Measurements from ENCODE around the gene CPNE5.

- TF ChIP-seq, protein P1, sequence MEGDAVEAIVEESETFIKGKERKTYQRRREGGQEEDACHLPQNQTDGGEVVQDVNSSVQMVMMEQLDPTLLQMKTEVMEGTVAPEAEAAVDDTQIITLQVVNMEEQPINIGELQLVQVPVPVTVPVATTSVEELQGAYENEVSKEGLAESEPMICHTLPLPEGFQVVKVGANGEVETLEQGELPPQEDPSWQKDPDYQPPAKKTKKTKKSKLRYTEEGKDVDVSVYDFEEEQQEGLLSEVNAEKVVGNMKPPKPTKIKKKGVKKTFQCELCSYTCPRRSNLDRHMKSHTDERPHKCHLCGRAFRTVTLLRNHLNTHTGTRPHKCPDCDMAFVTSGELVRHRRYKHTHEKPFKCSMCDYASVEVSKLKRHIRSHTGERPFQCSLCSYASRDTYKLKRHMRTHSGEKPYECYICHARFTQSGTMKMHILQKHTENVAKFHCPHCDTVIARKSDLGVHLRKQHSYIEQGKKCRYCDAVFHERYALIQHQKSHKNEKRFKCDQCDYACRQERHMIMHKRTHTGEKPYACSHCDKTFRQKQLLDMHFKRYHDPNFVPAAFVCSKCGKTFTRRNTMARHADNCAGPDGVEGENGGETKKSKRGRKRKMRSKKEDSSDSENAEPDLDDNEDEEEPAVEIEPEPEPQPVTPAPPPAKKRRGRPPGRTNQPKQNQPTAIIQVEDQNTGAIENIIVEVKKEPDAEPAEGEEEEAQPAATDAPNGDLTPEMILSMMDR (optimal IDR thresholded peaks at IDR 0.05 in 1 of 3, IDR thresholded peaks at IDR 0.05 in 1 of 3, conservative IDR thresholded peaks at IDR 0.05 in 1 of 3; ENCODE audit: extremely low read depth in 1 of 3, insufficient read depth in 2 of 3, low read length in 3 of 3) = no peak
- TF ChIP-seq EZH2 (IDR thresholded peaks at IDR 0.05; ENCODE audit: low read length) = no peak
Measured at GRCh38 chr6:36753671-36754405, 85.4 kb downstream of the CPNE5 start.

All from keratinocyte (primary cell).